ENCODE measurements around the gene HYAL2.

GRCh38 chr3:50330330-50330729 is 7.8 kb upstream of the HYAL2 start:
- TF ChIP-seq POLR2AphosphoS5 (IDR thresholded peaks at IDR 0.05) (no peak), CTCF (IDR thresholded peaks at IDR 0.05) (no peak), POLR2A (IDR thresholded peaks at IDR 0.05; ENCODE audit: low read depth) (no peak), EP300 (IDR thresholded peaks at IDR 0.05) (no peak)
